Epithelial cell of prostate (primary cell): ENCODE results near the gene MBNL2.

Experiments used
- DNase-seq: peaks from one replicate; pipeline ENCODE4 v3.0.0-alpha.2; 2011; ENCODE audit warnings: low read depth, low spot score
- H3K27ac ChIP-seq: fragments of 450-650 bp; 2 replicates; pipeline ENCODE4 v1.5.1; 2017; ENCODE audit warnings: mild to moderate bottlenecking

Gene MBNL2

GRCh38 chr13:97266772-97267417, 44.8 kb downstream of the MBNL2 start:
- no peak for DNase-seq
- no peak overlapping the region for H3K27ac ChIP-seq

DNA sequence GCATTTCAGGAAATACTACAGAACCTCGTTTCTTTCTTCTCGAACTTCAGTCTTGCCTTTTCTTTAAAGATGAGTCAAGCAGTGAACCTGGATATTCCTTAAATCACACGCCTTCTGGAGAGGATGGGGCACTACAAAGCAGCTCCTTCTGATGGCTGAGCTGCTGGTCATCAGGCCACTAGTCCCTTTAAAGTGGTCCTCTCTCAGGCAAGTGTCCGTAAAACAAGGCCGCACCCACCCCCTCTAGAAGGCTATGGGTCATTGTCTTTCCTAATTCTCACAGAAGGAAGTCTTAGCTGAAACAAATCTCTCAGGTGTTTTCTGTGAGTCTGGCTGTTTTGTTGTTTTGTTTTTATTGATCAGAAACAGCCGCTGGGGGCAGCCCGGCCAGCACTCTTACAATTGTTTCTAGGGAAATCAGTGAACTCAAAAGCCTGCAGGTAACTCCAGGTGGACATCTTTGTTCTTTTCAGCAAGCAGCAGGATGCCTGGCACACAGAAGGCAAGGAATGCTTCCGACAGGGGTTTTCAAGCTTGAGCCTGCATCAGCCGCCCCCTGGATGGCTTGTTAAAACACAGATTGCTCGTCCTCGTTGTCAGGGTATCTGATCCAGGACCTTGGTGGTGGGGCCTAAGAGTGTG, 45.4 kb downstream of the MBNL2 start:
- H3K27ac ChIP-seq: no peak overlapping the region
- DNase-seq: no peak

DNA sequence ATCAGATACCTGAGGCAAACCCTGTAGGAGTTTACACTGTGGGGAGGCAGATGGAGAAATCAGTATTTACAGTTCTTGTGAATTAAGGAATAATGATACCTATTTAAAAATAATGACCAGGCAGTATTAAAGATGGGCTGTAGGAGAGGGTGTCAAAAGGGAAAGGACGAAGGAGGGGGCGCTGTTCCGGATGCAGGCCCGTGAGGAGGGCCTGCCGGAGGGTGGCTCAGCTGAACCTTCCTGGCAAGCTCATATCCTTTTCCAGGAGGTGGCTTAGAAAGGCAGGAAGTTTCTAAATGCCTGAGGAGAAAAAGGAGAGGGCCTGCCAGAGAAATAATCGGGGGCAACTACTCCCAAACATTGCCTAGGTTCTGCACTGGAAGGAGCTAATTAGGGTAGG, 46.6 kb downstream of the MBNL2 start:
- H3K27ac ChIP-seq: no peak overlapping the region
- no peak for DNase-seq

DNA sequence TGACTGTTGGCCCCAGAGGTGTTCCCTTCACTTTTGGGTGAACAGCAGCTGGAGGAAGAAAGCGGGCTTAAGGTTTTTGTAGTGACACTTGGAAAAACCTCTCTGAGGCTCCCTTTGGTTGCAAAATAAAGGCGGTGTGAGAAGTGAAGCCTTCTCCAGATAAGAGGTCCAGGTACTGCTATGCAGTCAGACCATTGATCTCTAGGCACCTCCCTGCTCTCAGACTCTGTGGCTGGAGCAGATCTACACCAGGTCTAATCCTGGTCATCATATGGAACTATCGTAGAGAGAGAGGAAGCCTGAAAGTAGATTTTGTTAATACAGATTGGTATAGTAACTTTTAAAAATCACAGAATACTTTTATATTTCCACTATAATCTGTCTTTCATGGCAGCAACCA, 47.5 kb downstream of the MBNL2 start:
- no peak for DNase-seq
- no peak overlapping the region for H3K27ac ChIP-seq

GRCh38 chr13:97272526-97272925, 50.4 kb downstream of the MBNL2 start:
- H3K27ac ChIP-seq: peak overlapping the region; percentile 90
- DNase-seq: no peak

DNA sequence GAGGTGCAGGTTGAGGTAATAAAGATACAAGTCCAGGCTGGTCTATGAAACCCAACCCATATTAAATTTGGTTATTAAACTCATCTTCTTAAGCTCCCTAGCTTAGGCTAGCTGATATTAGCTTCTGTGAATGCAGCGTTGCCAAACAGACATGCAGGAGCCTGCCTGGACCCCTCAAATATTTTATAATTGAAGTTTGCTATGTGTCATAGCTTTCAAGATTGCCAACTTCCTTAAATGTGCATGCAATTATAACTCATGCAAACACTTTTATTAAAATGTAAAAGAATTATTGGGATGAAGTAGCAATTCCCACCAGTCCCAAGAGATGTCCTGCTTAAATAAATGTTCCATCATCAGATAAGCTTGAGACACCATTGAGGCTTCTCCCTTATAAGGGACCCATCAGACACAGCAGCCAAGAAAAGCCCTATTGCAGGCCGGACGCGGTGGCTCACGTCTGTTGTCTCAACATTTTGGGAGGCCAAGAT, 51.3 kb downstream of the MBNL2 start:
- DNase-seq: peak; percentile 84
- peak overlapping the region; percentile 90 for H3K27ac ChIP-seq

- DNase-seq: no peak
- peak overlapping the region; percentile 90 for H3K27ac ChIP-seq
Measured at GRCh38 chr13:97274829-97275649, 52.9 kb downstream of the MBNL2 start.

DNA sequence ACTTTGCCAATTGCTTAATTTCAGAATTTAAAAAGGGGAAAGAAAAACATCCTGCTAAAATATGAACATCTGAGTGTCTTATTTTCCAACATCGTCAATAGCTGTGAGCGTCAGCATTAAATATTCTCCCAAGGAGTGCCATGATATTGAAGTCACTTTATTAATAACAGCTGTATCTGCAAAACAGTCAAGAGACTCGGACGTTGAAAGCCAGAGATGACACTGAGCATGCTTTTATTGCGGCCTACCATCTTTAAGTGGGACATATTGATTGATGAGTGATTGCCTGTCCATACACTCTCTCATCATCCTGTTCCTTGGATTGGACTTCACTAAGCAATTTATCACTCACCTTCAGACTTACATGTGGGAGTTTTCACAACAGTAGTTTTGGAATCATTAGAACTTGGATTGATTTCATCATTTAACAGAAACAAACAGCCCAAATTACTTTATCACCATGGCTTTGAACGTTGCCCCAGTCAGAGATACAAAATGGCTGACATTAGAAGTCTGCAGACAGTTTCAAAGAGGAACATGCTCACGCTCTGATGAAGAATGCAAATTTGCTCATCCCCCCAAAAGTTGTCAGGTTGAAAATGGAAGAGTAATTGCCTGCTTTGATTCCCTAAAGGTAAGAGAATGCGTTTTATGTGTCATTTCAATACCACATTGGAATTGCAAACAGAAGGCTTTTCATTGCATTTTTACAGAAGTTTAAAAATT, 53.8 kb downstream of the MBNL2 start:
- DNase-seq: no peak
- H3K27ac ChIP-seq: peak overlapping the region; percentile 90

GRCh38 chr13:97276862-97277269, 54.7 kb downstream of the MBNL2 start:
- H3K27ac ChIP-seq: peak overlapping the region; percentile 86
- DNase-seq: no peak

GRCh38 chr13:97278435-97279411, 56.6 kb downstream of the MBNL2 start:
- peak overlapping the region; percentile 86 for H3K27ac ChIP-seq

GRCh38 chr13:97279913-97280312, 57.8 kb downstream of the MBNL2 start:
- peak overlapping the region; percentile 86 for H3K27ac ChIP-seq
- DNase-seq: no peak

More at GRCh38 chr13:97278435-97279411, 56.6 kb downstream of the MBNL2 start:
- no peak for DNase-seq

DNA sequence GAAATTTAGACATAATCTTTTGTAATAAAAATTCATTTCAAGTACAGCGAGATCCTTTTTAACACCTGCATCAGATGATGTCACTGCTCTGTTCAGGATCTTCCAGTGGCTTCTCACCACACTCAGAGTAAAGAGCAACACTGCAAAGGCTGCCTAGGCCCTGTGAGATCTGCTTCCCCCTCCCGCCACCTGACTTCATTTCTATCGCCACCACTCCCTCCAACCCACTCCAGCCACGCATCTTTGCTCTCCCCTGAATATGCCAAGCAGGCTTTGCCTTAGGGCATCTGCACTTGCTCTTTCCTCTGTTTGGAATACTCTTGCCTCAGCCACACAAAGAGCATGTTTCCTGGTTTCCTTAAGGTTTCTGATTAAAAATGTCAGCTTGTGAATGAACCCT, 58.3 kb downstream of the MBNL2 start:
- H3K27ac ChIP-seq: peak overlapping the region; percentile 86
- no peak for DNase-seq

DNA sequence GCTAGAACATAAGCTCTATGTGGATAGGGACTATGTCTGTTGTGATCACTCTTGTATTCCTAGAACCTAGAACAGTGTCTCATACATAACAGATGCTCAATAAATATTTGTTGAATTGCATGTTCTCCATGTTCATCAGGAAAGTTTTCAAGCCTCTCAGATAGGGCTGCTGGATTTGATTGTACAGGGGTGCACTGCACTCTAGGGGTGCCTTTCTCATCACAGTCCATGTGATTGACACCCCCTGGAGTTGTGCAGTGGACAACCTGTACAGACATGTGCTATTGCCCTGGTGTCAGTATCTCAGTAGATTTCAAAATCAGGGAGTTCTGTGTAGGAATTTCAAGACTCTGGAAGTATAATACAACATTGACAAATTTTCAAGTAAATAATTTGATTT, 58.9 kb downstream of the MBNL2 start:
- peak overlapping the region; percentile 86 for H3K27ac ChIP-seq
- DNase-seq: no peak

GRCh38 chr13:97282705-97283104, 60.6 kb downstream of the MBNL2 start:
- H3K27ac ChIP-seq: no peak overlapping the region
- DNase-seq: no peak

GRCh38 chr13:97283888-97284287, 61.8 kb downstream of the MBNL2 start:
- DNase-seq: no peak
- H3K27ac ChIP-seq: no peak overlapping the region

- H3K27ac ChIP-seq: no peak overlapping the region
- no peak for DNase-seq
Measured at GRCh38 chr13:97284558-97284957, 62.4 kb downstream of the MBNL2 start.

DNA sequence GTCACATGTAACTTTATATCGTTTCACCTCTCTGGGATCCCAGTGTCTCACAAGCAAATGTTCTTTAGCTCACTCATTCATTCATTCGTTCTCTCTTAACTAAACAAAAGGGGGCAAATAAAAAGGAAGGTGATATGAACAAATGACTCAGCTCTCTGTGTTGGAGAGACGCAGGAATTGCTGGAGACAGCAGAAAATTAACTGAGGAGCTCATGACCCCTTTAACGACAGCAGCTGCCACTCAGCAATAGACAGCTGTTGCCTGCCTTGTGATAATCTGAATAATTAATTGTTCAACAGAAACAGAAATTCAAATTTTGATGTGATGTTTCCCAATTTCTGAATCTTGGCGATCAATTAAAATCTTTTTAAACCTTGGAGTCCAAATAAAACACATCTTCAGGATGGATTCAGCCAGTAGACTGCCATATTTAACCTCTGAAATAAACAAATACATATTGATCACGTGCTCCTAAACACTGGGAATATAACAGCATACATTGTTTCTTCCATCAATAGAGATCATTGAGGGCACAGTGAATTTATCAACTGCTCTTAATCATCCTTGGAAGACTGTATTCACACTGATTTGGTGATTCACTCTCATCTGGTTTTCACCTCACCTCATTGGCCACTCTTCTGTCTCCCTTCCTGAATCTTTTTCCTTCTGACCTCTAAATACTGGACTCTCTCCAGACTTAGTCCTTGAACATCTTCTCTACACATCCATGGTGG, 63.3 kb downstream of the MBNL2 start:
- DNase-seq: no peak
- no peak overlapping the region for H3K27ac ChIP-seq

DNA sequence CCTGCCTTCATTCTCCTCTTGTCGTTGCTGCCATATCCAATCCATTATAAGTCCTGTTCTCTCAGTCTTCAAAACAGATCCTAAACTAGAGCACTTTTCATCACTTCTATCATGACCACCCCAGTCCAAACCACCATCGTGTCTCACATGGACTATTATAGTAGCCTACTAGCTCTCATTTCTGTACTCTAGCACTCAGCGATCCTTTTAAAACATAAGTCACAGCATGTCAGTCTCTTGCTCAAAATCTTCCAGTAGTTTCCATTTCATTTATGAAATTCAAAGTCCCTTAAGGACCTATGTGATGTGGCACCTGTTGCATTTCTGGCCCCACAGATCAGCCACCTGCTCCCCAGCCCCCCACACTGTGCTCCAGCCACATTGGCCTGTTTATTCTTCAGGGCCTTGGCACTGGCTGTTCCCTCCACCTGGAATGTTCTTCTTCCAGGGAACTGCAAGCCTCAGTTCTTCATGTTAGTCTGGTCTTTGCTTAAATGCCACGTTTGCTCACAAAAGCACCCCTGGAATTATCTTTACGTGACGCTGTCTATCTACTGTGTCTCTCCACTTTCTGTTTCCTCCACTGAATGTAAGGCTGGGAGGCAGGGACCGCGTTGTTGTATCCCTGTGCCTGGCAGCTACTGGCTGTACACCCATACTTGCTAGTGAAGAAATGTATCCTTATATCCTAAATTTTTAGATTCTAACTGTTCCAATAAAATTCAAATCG, 64.3 kb downstream of the MBNL2 start:
- DNase-seq: no peak
- no peak overlapping the region for H3K27ac ChIP-seq
